GM10847 (cell line): Measurements from ENCODE around the gene TUBA8.

ENCODE experiments used
- POLR2A ChIP-seq: IDR thresholded peaks from 2 replicates; pipeline ENCODE4 v1.6.1; 2011; ENCODE audit not compliant: insufficient read length; ENCODE audit errors: extremely low read depth

The TUBA8 gene

GRCh38 chr22:18075101-18075719 lies 35.4 kb upstream of the TUBA8 start:
- no peak for TF ChIP-seq POLR2A

- no peak for TF ChIP-seq POLR2A
Observed at GRCh38 chr22:18075720-18076497, 34.7 kb upstream of the TUBA8 start.

- no peak for TF ChIP-seq POLR2A
Observed at GRCh38 chr22:18077087-18077638, 33.4 kb upstream of the TUBA8 start.

GRCh38 chr22:18077639-18078328 lies 32.8 kb upstream of the TUBA8 start, which contains the start of gene PEX26:
Gene PEX26 (plus strand): TSS chr22:18077990. CDS start chr22:18078377, 387 bp downstream.
- TF ChIP-seq POLR2A = peak; percentile 51

- TF ChIP-seq POLR2A = peak; percentile 33
Observed at GRCh38 chr22:18078329-18079041, 32.1 kb upstream of the TUBA8 start.

GRCh38 chr22:18079706-18080233 lies 30.8 kb upstream of the TUBA8 start:
- no peak for TF ChIP-seq POLR2A

- no peak for TF ChIP-seq POLR2A
Observed at GRCh38 chr22:18081416-18081815, 29.2 kb upstream of the TUBA8 start.

- TF ChIP-seq POLR2A = no peak
Observed at GRCh38 chr22:18082467-18082866, 28.1 kb upstream of the TUBA8 start.

GRCh38 chr22:18083406-18083805 lies 27.2 kb upstream of the TUBA8 start:
- no peak for TF ChIP-seq POLR2A

- TF ChIP-seq POLR2A = no peak
Observed at GRCh38 chr22:18085188-18085587, 25.4 kb upstream of the TUBA8 start.

GRCh38 chr22:18087350-18087855 lies 23.2 kb upstream of the TUBA8 start:
- TF ChIP-seq POLR2A = no peak

GRCh38 chr22:18088825-18089568 lies 21.6 kb upstream of the TUBA8 start:
- TF ChIP-seq POLR2A = no peak

- no peak for TF ChIP-seq POLR2A
Observed at GRCh38 chr22:18090286-18090685, 20.3 kb upstream of the TUBA8 start.

GRCh38 chr22:18091478-18091877 lies 19.1 kb upstream of the TUBA8 start:
- no peak for TF ChIP-seq POLR2A
